ENCODE measurements around the gene ZGLP1. TPM values are rescaled to one million over a fixed set of nuclear protein-coding genes. Genes with fewer than 3 reads are reported as not detected.
A peak's percentile ranks its signal among the peaks of the same experiment; 100 is the strongest.

ZGLP1 gene
- total and polyA plus RNA-seq, 2 of the 13 experiments (the other 11 are each of a cell fraction or from before 2014, with no cell fraction given): 2.4 to 3.0 TPM

DNA sequence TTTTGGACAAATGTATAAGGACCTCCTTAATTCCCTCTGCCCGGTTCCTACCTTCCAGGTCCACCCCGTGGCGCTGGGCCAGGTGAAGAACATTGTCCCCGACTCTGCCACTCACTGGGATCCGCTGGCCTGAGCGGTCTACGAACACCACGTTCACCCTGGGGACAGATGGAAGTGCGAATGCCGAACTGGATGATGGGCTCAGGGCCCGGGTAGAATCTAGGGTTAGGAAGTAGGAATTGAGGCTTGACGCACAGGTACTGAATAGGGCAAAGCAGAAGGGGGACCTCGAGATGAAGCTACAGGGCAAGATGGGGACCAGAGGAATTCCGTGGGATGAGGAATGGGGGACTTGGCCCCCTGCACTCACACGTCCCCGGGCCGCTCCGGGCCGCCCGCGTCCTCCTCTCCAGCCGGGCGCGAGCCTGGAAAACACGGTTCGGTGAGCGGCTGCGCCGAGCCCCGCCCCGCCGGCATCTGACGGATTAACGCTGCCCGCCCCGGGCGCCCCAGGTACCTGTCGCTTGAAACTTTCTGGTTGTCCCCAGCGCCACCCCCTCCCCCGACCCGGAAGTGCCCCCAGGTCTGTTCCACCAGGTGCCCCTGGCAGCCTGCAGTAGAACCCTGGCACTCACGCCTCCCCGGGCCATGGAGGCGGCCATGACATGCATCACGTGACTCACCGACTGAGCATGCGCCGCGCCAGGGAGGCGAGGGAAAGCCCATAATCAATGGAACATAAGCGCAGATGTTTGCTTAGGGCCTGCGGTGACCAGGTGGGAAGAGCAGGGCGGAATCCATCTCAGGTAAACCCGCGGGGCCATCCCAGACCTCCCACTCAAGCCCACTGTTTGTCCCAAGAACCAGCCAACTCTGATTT, 6.0 kb upstream of the ZGLP1 start, which contains the start of gene FDX2 (continued):
- TF ChIP-seq, protein P1, sequence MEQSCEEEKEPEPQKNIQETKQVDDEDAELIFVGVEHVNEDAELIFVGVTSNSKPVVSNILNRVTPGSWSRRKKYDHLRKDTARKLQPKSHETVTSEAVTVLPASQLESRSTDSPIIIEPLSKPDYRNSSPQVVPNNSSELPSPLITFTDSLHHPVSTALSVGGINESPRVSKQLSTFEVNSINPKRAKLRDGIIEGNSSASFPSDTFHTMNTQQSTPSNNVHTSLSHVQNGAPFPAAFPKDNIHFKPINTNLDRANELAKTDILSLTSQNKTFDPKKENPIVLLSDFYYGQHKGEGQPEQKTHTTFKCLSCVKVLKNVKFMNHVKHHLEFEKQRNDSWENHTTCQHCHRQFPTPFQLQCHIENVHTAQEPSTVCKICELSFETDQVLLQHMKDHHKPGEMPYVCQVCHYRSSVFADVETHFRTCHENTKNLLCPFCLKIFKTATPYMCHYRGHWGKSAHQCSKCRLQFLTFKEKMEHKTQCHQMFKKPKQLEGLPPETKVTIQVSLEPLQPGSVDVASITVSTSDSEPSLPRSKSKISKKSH (CRISPR knock-in tag; IDR thresholded peaks at IDR 0.05; ENCODE audit: borderline replicate concordance): no peak
- no peak for TF ChIP-seq ADNP (CRISPR knock-in tag; IDR thresholded peaks at IDR 0.05)
- TF ChIP-seq MNT (IDR thresholded peaks at IDR 0.05): peak; percentile 56
- TF ChIP-seq HNRNPLL (IDR thresholded peaks at IDR 0.05; ENCODE audit: low read depth, low read length, poor library complexity, severe bottlenecking): peak; percentile 53
- no peak for TF ChIP-seq SMC3 (IDR thresholded peaks at IDR 0.05; ENCODE audit: low read length)
- peak; percentile 88; the same call in 1 of the 2 replicates for TF ChIP-seq HNRNPL (IDR thresholded peaks at IDR 0.05; ENCODE audit: low read depth, low read length)
- TF ChIP-seq, protein P2, sequence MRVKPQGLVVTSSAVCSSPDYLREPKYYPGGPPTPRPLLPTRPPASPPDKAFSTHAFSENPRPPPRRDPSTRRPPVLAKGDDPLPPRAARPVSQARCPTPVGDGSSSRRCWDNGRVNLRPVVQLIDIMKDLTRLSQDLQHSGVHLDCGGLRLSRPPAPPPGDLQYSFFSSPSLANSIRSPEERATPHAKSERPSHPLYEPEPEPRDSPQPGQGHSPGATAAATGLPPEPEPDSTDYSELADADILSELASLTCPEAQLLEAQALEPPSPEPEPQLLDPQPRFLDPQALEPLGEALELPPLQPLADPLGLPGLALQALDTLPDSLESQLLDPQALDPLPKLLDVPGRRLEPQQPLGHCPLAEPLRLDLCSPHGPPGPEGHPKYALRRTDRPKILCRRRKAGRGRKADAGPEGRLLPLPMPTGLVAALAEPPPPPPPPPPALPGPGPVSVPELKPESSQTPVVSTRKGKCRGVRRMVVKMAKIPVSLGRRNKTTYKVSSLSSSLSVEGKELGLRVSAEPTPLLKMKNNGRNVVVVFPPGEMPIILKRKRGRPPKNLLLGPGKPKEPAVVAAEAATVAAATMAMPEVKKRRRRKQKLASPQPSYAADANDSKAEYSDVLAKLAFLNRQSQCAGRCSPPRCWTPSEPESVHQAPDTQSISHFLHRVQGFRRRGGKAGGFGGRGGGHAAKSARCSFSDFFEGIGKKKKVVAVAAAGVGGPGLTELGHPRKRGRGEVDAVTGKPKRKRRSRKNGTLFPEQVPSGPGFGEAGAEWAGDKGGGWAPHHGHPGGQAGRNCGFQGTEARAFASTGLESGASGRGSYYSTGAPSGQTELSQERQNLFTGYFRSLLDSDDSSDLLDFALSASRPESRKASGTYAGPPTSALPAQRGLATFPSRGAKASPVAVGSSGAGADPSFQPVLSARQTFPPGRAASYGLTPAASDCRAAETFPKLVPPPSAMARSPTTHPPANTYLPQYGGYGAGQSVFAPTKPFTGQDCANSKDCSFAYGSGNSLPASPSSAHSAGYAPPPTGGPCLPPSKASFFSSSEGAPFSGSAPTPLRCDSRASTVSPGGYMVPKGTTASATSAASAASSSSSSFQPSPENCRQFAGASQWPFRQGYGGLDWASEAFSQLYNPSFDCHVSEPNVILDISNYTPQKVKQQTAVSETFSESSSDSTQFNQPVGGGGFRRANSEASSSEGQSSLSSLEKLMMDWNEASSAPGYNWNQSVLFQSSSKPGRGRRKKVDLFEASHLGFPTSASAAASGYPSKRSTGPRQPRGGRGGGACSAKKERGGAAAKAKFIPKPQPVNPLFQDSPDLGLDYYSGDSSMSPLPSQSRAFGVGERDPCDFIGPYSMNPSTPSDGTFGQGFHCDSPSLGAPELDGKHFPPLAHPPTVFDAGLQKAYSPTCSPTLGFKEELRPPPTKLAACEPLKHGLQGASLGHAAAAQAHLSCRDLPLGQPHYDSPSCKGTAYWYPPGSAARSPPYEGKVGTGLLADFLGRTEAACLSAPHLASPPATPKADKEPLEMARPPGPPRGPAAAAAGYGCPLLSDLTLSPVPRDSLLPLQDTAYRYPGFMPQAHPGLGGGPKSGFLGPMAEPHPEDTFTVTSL (CRISPR knock-in tag; IDR thresholded peaks at IDR 0.05; ENCODE audit: borderline replicate concordance): no peak
- no peak for TF ChIP-seq PHF5A (CRISPR knock-in tag; IDR thresholded peaks at IDR 0.05; ENCODE audit: low read depth, unreplicated experiment)
- 0 out of 2 replicates have a peak, but pooled peaks have one; percentile 28 for TF ChIP-seq RCOR2 (CRISPR knock-in tag; IDR thresholded peaks at IDR 0.05)
- no peak for TF ChIP-seq REST (IDR thresholded peaks at IDR 0.05; ENCODE audit: borderline replicate concordance in 1 of 2, low read depth in 1 of 2, low read length in 2 of 2)
- TF ChIP-seq ZNF841 (CRISPR knock-in tag; IDR thresholded peaks at IDR 0.05; ENCODE audit: borderline replicate concordance): no peak
- TF ChIP-seq TP53 (CRISPR knock-in tag; conservative IDR thresholded peaks at IDR 0.05): no peak
- no peak for TF ChIP-seq SKI (IDR thresholded peaks at IDR 0.05; ENCODE audit: partially characterized antibody)
- peak; percentile 65; the same call in 1 of the 2 replicates for TF ChIP-seq SIN3B (IDR thresholded peaks at IDR 0.05; ENCODE audit: low read length)
- TF ChIP-seq NR2F1 (CRISPR knock-in tag; IDR thresholded peaks at IDR 0.05): no peak

All from HepG2 (cell line).